ENCODE results near the gene PRM2. TPM values are rescaled to one million over a fixed set of nuclear protein-coding genes. Genes with fewer than 3 reads are reported as not detected.

Gene PRM2
- not detected for total RNA-seq

- DNase-seq (ENCODE audit: low spot score in 2 of 2), result no peak
- no peak for FAIRE-seq
Observed at GRCh38 chr16:11276143-11276895, at the start of gene PRM2. PRM2 (minus strand) TSS chr16:11276480; CDS start chr16:11276370, 110 bp downstream.

- FAIRE-seq (no peak), DNase-seq (ENCODE audit: low spot score in 2 of 2) (no peak)
Observed at GRCh38 chr16:11325404-11326083, 49.3 kb upstream of the PRM2 start.

GRCh38 chr16:11323551-11324336, 47.5 kb upstream of the PRM2 start:
- FAIRE-seq (no peak), DNase-seq (ENCODE audit: low spot score in 2 of 2) (no peak)

GRCh38 chr16:11322823-11323222, 46.5 kb upstream of the PRM2 start:
- DNase-seq (ENCODE audit: low spot score in 2 of 2), result no peak
- no peak for FAIRE-seq

GRCh38 chr16:11321662-11322061, 45.4 kb upstream of the PRM2 start:
- FAIRE-seq (no peak), DNase-seq (ENCODE audit: low spot score in 2 of 2) (no peak)

GRCh38 chr16:11320170-11320569, 43.9 kb upstream of the PRM2 start:
- DNase-seq (ENCODE audit: low spot score in 2 of 2), result no peak
- FAIRE-seq, result no peak

GRCh38 chr16:11319529-11320146, 43.4 kb upstream of the PRM2 start:
- DNase-seq (ENCODE audit: low spot score in 2 of 2), result no peak
- no peak for FAIRE-seq

GRCh38 chr16:11318817-11319216, 42.5 kb upstream of the PRM2 start:
- no peak for DNase-seq (ENCODE audit: low spot score in 2 of 2)
- FAIRE-seq, result no peak

- FAIRE-seq (no peak), DNase-seq (ENCODE audit: low spot score in 2 of 2) (no peak)
Observed at GRCh38 chr16:11316331-11317015, 40.2 kb upstream of the PRM2 start.

GRCh38 chr16:11315510-11315909, 39.2 kb upstream of the PRM2 start:
- no peak for DNase-seq (ENCODE audit: low spot score in 2 of 2)

GRCh38 chr16:11314309-11314894, 38.1 kb upstream of the PRM2 start:
- no peak for DNase-seq (ENCODE audit: low spot score in 2 of 2)
- no peak for FAIRE-seq

More at GRCh38 chr16:11315510-11315909, 39.2 kb upstream of the PRM2 start:
- FAIRE-seq, result no peak

- no peak for DNase-seq (ENCODE audit: low spot score in 2 of 2)
- FAIRE-seq, result no peak
Observed at GRCh38 chr16:11313493-11314308, 37.4 kb upstream of the PRM2 start.

- DNase-seq (ENCODE audit: low spot score in 2 of 2) (no peak), FAIRE-seq (no peak)
Observed at GRCh38 chr16:11312718-11313492, 36.6 kb upstream of the PRM2 start.

- DNase-seq (ENCODE audit: low spot score in 2 of 2), result no peak
- FAIRE-seq, result no peak
Observed at GRCh38 chr16:11310997-11311561, 34.8 kb upstream of the PRM2 start.

GRCh38 chr16:11310634-11310977, 34.3 kb upstream of the PRM2 start:
- FAIRE-seq (no peak), DNase-seq (ENCODE audit: low spot score in 2 of 2) (no peak)

GRCh38 chr16:11309895-11310633, 33.8 kb upstream of the PRM2 start:
- DNase-seq (ENCODE audit: low spot score in 2 of 2), result no peak
- no peak for FAIRE-seq
